SIG-M5 (cell line): ENCODE data around the gene RBMY1E.
"Not testable (repeated sequence)": the region's sequence is repeated elsewhere in the genome, so short reads cannot be mapped to it uniquely, and the experiment has no call there.

Experiments used
- DNase-seq: peaks from one replicate; lab custom pipeline; 2025; lab: John Stamatoyannopoulos, UW

Gene RBMY1E

DNA sequence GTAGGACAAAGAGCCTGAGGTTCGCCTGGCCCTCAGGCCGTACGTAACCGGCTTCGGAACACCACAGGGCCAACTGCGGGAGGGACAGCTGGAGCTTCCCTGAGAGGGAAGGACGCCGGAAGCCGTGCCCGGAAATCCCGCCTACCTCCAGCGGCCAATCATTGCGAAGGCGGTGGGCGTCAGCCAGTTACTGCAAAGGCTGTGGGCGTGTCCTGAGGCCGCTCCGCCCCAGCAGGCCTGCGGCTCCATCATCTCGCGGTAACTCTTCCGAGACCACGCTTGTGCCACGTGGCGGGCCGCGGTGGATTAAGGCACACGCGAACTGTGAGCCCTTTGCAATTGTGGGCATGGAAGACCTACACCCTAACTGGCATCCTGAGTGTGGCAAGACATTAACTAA, at the start of gene RBMY1E:
Gene RBMY1E, minus strand, starts transcription at position 101 of the 400 bp plus-strand sequence. CDS start 1,978 bp downstream, outside the sequence.
- not testable (repeated sequence) for DNase-seq

GRCh38 chrY:21894426-21894825, 23.4 kb downstream of the RBMY1E start, which contains the start of gene RBMY1D:
TSS of gene RBMY1D (minus strand) at chrY:21894526. CDS start at chrY:21892513, 2,013 bp downstream.
- not testable (repeated sequence) for DNase-seq

DNA sequence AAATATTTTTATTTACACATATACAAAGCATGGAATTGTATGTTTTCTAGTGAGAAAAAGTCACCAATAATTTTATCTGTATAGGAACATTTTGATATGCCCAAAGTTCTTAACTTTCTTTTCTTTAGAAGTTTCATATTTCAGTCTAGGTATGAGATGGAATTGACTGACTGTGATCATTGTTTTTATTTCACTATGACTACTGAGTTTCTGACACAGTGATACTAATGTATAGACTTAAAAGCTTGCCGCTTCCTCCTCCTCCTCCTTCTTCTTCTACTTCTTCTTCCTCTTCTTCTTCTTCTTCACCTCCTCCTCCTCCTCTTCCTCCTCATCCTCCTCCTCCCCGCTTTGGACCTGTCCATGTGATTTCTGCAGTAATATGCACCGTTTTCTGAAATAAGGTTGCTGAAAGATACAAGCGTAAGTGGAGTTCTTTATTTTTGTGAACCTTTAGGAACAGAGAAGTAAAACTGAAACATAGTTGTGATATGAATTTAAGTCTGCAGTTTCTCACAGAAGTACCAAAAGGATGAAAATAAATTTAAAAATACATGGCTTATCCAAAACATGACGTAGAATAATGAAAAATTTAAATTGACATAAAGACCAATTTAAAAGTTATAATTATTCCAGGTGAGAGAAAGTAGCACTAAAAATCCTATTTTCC, 48.3 kb downstream of the RBMY1E start:
- DNase-seq, result not testable (repeated sequence)
